CD14-positive monocyte (primary cell): ENCODE data around the gene TFPI. TPM values are rescaled to one million over a fixed set of nuclear protein-coding genes. Genes with fewer than 3 reads are reported as not detected.

Source experiments
- DNase-seq, 3 donors: peaks; one replicate each; pipeline ENCODE4 v3.0.0-alpha.2; 2011 to 2022
- H2AFZ ChIP-seq: 2 replicates; pipeline ENCODE4 v1.6.0; 2012; ENCODE audit warnings: mild to moderate bottlenecking, low read depth, low read length, inconsistent platforms; ENCODE audit not compliant: insufficient read depth, poor library complexity, severe bottlenecking
- H3K27ac ChIP-seq, 2 donors: 1 replicate in 1 of 2; 2 replicates in 1 of 2; pipeline ENCODE4 v1.5.1; 2012 to 2013; ENCODE audit warnings: low read length in 2 of 2, control low read depth in 1 of 2, inconsistent platforms in 1 of 2, low read depth in 1 of 2, mild to moderate bottlenecking in 1 of 2
- H3K27me3 ChIP-seq, 2 donors: one replicate each; pipeline versions ENCODE4 v1.6.0 to v1.6.1; 2011 to 2013; ENCODE audit warnings: low read length in 2 of 2; ENCODE audit not compliant: control insufficient read depth in 2 of 2, insufficient read depth in 2 of 2
- H3K36me3 ChIP-seq, 2 donors: replicated peaks in 1 of 2; 1 replicate in 1 of 2; 2 replicates in 1 of 2; pipeline versions ENCODE4 v1.5.1 to v1.6.1; 2012 to 2013; ENCODE audit warnings: low read length in 2 of 2, control low read depth in 1 of 2, inconsistent platforms in 1 of 2, mild to moderate bottlenecking in 1 of 2; ENCODE audit not compliant: insufficient read depth in 2 of 2, control insufficient read depth in 1 of 2
- H3K4me1 ChIP-seq, 2 donors: 1 replicate in 1 of 2; 2 replicates in 1 of 2; pipeline versions ENCODE4 v1.5.1 to v1.6.1; 2012 to 2013; ENCODE audit warnings: low read length in 2 of 2, control low read depth in 1 of 2, inconsistent platforms in 1 of 2, mild to moderate bottlenecking in 1 of 2, moderate library complexity in 1 of 2; ENCODE audit not compliant: insufficient read depth in 2 of 2, control insufficient read depth in 1 of 2
- H3K4me2 ChIP-seq: replicated peaks from 2 replicates; pipeline ENCODE3; 2012; ENCODE audit warnings: low read length, moderate library complexity, mild to moderate bottlenecking; ENCODE audit not compliant: poor library complexity, severe bottlenecking; ENCODE audit errors: extremely low read depth
- H3K4me3 ChIP-seq, 3 experiments: fragments of 200-600 bp in 1 of 3; sonication (generic) in 1 of 3; replicated peaks in 1 of 3; 1 replicate in 2 of 3; 2 replicates in 1 of 3; pipeline ENCODE4 v1.5.1; 2011 to 2013; ENCODE audit warnings: low read length in 3 of 3, mild to moderate bottlenecking in 3 of 3, control low read depth in 2 of 3, low read depth in 2 of 3, inconsistent platforms in 1 of 3, moderate library complexity in 1 of 3
- H3K79me2 ChIP-seq: 2 replicates; pipeline ENCODE4 v1.6.0; 2012; ENCODE audit warnings: mild to moderate bottlenecking, control low read depth, inconsistent platforms, low read length, moderate library complexity; ENCODE audit not compliant: insufficient read depth
- H3K9ac ChIP-seq: 2 replicates; pipeline ENCODE4 v1.6.0; 2017; ENCODE audit warnings: low read length, mild to moderate bottlenecking; ENCODE audit not compliant: insufficient read depth, poor library complexity, severe bottlenecking
- H3K9me3 ChIP-seq, 2 donors: replicated peaks in 1 of 2; 1 replicate in 1 of 2; 2 replicates in 1 of 2; pipeline versions ENCODE4 v1.5.1 to v1.6.1; 2012 to 2013; ENCODE audit warnings: low read length in 2 of 2, control low read depth in 1 of 2; ENCODE audit not compliant: control insufficient read depth in 1 of 2, insufficient read depth in 1 of 2
- H4K20me1 ChIP-seq: 2 replicates; pipeline ENCODE4 v1.6.0; 2012; ENCODE audit warnings: mild to moderate bottlenecking, low read length, control low read depth, moderate library complexity; ENCODE audit not compliant: insufficient read depth
- H3K27ac Mint-ChIP-seq, 7 donors: one replicate each; pipeline ENCODE4 v1.8.0; 2020; ENCODE audit warnings: mild to moderate bottlenecking in 7 of 7, mixed read lengths in 7 of 7, moderate library complexity in 6 of 7, inconsistent platforms in 2 of 7
- H3K27me3 Mint-ChIP-seq, 3 donors: one replicate each; pipeline ENCODE4 v1.8.0; 2021 to 2022; ENCODE audit warnings: low read depth in 3 of 3, mild to moderate bottlenecking in 3 of 3, mixed read lengths in 3 of 3, moderate library complexity in 3 of 3, inconsistent platforms in 1 of 3
- H3K36me3 Mint-ChIP-seq, 2 donors: one replicate each; pipeline ENCODE4 v1.8.0; 2020; ENCODE audit warnings: mixed read lengths in 2 of 2, inconsistent platforms in 1 of 2, mild to moderate bottlenecking in 1 of 2
- H3K4me1 Mint-ChIP-seq: one replicate; pipeline ENCODE4 v1.8.0; 2020; ENCODE audit warnings: mild to moderate bottlenecking, mixed read lengths
- H3K4me3 Mint-ChIP-seq, 2 donors: one replicate each; pipeline ENCODE4 v1.8.0; 2020; ENCODE audit warnings: mild to moderate bottlenecking in 2 of 2, mixed read lengths in 2 of 2, moderate library complexity in 1 of 2
- H3K9me3 Mint-ChIP-seq, 7 donors: one replicate each; pipeline ENCODE4 v1.8.0; 2020 to 2022; ENCODE audit warnings: mixed read lengths in 7 of 7, mild to moderate bottlenecking in 6 of 7, moderate library complexity in 6 of 7, inconsistent platforms in 2 of 7
- CTCF ChIP-seq: fragments of 200-600 bp; IDR thresholded peaks from one replicate; pipeline ENCODE4 v1.8.0; 2022; ENCODE audit warnings: antibody characterized with exemption, mild to moderate bottlenecking
- WGBS: methylation state at CpG from one replicate; pipeline ENCODE4 v1.1.5; 2013; ENCODE audit warnings: missing lambda C conversion rate; ENCODE audit not compliant: insufficient coverage; 5-methylcytosine and 5-hydroxymethylcytosine counted together
- intact Hi-C, 2 donors: fragments of 100-400 bp; cut with micrococcal nuclease; formaldehyde crosslinking; loops; one replicate each; pipeline versions ENCODE4 v1.15.0 to v1.15.1; 2023
- polyA plus RNA-seq, 3 donors: library from polyadenylated mRNA; depleted of rRNA in 1 of 3; unstranded in 2 of 3; stranded (reverse) in 1 of 3; fragments of 300-500 nt in 2 of 3; fragments of >200 nt in 1 of 3; fragmentation: Illumina TruSeq in 2 of 3; gene quantifications; 1 replicate in 2 of 3; 2 replicates in 1 of 3; pipeline ENCODE4 v1.2.3, GENCODE V29; 2012 to 2021

The TFPI gene
- polyA plus RNA-seq, 3 donors = 0.46 TPM; not detected in 2

GRCh38 chr2:187438455-187438854 lies 115.8 kb downstream of the TFPI start:
- DNase-seq = no peak
- no peaks in the 10 kb centered on the region for H3K27me3 Mint-ChIP-seq
- no peak overlapping the region for H3K9ac ChIP-seq
- no peak overlapping the region for H2AFZ ChIP-seq
- no peaks in the 10 kb centered on the region for H3K79me2 ChIP-seq
- H3K4me1 Mint-ChIP-seq = peaks cover 7% of the 10 kb centered on the region
- WGBS = no CpG with 5 or more reads among the region's 1 CpG
- no peak overlapping the region for H3K27ac Mint-ChIP-seq
- no peak overlapping the region for H3K4me3 Mint-ChIP-seq
- H3K4me3 ChIP-seq = no peak overlapping the region
- no peaks in the 10 kb centered on the region for H3K9me3 ChIP-seq
- no peaks in the 10 kb centered on the region for H3K27me3 ChIP-seq
- H3K4me1 ChIP-seq = no peaks in the 10 kb centered on the region
- TF ChIP-seq CTCF = no peak
- H4K20me1 ChIP-seq = no peaks in the 10 kb centered on the region
- no peak overlapping the region for H3K4me2 ChIP-seq
- intact Hi-C loops = no loop called here
- no peaks in the 10 kb centered on the region for H3K9me3 Mint-ChIP-seq
- H3K27ac ChIP-seq = no peak overlapping the region
- H3K36me3 ChIP-seq = no peaks in the 10 kb centered on the region
- H3K36me3 Mint-ChIP-seq = peaks cover 0 to 4% of the 10 kb centered on the region in 2 donors

GRCh38 chr2:187435756-187436155 lies 118.5 kb downstream of the TFPI start:
- no peaks in the 10 kb centered on the region for H4K20me1 ChIP-seq
- H3K27ac ChIP-seq = no peak overlapping the region
- no peak for TF ChIP-seq CTCF
- no peaks in the 10 kb centered on the region for H3K9me3 ChIP-seq
- H3K36me3 ChIP-seq = no peaks in the 10 kb centered on the region
- no peak overlapping the region for H3K4me3 ChIP-seq
- no peaks in the 10 kb centered on the region for H3K4me1 ChIP-seq
- no peaks in the 10 kb centered on the region for H3K27me3 Mint-ChIP-seq
- H3K27me3 ChIP-seq = no peaks in the 10 kb centered on the region
- H3K79me2 ChIP-seq = no peaks in the 10 kb centered on the region
- no peak overlapping the region for H3K4me2 ChIP-seq
- no CpG with 5 or more reads among the region's 4 CpGs for WGBS
- no peak for DNase-seq
- peaks cover 0 to 2% of the 10 kb centered on the region in 2 donors for H3K36me3 Mint-ChIP-seq
- H3K4me3 Mint-ChIP-seq = no peak overlapping the region
- H3K4me1 Mint-ChIP-seq = peaks cover 5% of the 10 kb centered on the region
- no peak overlapping the region for H2AFZ ChIP-seq
- no peak overlapping the region for H3K9ac ChIP-seq
- intact Hi-C loops = no loop called here
- H3K27ac Mint-ChIP-seq = no peak overlapping the region
- H3K9me3 Mint-ChIP-seq = no peaks in the 10 kb centered on the region
